ENCODE results near the gene MAGI1.

MAGI1 gene

DNA sequence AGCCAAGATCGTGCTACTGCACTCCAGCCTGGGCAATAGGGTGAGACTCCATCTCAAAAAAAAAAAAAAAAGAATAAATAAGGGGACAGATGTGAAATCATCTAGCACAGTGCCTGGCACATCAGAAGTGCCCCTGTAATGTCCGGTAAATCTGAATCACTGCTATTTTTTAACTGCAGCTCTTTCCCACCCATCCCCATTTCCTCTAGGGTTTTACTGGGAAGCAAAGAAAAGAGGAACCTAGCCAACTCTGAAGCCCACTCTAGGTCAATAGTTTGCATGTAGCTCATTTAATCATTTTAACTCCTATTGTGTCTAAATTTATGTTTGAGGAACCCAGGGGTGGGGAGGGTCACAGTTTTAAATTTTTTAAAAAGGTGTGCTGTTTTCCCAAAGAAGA is 26.0 kb downstream of the MAGI1 start:
- DNase-seq (ENCODE audit: low spot score): no peak

DNA sequence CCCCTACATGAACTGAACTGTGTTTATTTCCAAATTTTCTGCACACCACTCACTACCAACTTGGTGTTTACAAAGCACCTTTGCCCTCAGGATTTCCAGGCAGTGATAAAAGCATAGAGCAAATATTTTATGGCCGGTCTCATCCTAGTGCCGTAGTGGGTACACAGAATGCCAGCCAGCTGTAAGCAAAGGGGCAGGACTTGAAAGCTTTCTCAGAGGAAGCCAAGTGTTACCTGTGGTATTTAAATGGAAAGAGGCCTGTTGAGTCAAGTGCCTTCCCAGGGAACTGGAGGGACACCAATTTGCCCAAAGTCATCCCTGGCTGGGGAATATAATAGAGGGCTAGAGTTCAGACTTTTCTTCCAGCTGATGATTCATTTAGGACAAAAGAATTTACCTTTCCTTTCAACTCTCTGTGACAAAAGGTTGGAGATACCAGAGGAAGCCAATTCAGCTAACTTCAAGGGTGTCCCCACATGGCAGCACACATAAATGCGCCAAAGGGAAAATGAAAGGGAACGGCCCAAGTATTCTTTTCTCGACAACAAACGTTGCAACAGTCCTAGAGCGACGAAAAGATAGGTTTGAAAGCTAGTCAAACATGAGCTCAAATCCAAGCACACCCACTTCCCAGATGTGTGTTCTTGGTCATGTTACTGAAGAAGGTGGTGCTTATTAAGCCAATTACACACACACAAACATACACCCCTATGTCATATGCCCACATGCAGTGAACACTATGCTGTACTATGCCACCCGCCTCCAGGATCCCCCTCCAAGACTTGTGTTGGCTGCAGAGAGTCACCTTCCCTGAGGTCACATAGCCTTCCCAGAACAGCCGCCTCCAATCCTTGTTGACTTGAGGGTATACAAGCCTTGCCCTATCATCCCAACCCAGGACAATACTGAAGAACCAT is 27.7 kb downstream of the MAGI1 start:
- DNase-seq (ENCODE audit: low spot score): no peak

DNA sequence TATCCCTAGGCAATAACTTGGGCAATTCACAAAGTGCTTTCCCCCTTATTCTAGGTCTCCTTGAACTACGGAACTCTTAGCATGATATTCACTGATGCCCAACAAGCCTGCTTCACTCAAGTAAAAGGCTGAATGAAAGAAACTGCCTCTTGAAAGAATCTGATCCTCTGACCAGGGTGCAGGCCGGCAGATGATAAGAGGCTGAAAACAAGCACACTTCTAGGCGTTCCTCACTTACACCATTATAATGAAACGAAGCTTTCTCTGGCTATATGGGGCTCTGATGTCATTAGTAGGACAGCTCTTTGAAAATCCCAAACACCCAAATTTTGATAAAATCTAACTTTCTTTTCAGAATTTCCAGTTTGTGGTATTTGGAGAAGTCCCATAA is 28.4 kb downstream of the MAGI1 start:
- DNase-seq (ENCODE audit: low spot score): no peak

DNA sequence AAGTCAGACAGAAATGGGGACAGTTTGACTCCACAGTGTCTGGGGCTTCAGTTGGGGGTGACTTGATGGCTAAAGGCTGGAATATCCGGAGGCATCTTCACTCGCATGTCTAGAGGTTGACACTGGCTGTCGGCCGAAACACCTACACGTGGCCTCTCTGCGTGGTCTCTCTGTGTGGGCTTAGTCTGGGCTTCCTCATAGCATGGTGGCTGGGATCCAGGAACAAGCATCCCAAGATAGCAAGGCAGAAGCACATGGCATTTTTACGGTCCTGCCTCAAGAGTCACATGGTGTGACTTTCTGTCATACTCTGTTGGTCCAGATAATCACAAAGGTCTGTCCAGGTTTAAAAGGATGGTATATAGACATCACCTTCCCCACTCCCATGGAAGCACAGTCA is 34.5 kb downstream of the MAGI1 start:
- no peak for DNase-seq (ENCODE audit: low spot score)

DNA sequence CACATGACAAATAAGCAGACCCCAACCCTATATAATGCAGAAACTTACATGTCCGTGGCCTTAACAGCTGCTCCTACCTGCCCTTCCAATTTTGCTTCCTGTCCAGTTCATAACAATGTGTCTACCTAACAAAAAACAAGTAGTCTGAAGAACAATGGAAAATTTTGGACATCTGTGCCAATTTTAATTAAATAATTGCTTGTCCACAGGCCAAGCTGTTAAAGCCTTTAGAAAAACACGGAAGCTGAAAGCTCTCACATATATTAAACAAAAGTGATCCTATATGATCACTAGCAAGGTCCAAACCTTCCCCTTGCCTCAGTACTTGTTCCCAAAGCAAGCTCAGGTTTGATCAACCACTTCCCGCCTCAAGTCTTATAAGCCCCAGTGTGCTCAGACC is 37.1 kb downstream of the MAGI1 start:
- no peak for DNase-seq (ENCODE audit: low spot score)

DNA sequence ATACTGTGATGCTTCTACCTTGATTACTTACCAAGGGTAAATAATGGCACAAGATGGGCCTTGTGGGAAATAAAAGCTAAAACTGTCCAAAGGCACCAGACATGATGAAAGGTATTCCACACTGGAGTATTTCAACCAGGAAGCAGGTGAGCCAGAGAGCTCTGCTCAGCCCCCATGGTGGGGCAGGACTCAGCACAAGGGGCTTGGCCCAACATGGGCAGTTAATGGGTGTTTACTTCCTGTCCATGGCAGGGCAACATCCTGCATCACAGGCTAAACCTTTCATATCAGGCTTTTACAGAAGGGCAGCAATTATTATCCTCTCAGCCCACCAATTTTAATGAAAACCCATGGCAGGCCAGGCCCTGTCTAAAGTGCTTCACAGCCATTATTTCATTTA is 38.2 kb downstream of the MAGI1 start:
- no peak for DNase-seq (ENCODE audit: low spot score)

DNA sequence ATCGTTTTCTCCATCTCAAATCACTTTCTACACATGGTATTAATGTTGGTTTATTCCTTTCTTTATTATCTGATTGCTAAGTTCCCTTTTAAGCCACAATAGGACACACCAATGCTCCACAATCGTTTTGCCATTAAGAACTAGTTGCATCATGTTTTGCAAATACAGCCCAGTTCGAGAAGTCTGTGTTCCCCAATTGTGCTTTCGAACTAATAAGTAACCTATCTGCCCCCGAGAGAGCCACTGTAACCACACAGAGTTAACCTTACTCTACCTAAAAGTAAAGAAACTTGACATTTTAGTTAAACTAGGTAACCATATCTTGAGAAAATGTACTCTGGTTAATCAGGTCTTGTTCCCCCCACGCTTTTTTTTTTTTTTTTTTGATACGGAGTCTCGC is 39.1 kb downstream of the MAGI1 start:
- DNase-seq (ENCODE audit: low spot score): no peak

DNA sequence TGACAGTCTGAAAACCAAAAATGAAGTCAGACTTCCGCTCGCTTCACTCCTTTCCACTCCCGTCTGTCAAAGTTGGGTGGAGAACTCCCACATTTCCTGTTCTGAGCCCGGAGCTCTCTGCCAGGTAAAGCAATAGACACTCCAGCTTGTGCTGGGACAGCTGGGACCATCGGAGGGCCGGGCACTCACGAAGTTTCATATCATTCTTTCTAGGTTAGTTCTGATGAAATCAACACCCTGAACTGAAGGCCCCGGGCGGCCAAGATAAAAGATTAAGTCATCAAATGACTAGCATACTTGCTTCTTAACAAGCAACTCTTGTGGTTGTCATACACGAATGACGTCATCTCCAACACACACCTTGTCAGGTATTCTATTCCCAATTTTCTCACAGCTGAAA is 42.1 kb downstream of the MAGI1 start:
- no peak for DNase-seq (ENCODE audit: low spot score)

DNA sequence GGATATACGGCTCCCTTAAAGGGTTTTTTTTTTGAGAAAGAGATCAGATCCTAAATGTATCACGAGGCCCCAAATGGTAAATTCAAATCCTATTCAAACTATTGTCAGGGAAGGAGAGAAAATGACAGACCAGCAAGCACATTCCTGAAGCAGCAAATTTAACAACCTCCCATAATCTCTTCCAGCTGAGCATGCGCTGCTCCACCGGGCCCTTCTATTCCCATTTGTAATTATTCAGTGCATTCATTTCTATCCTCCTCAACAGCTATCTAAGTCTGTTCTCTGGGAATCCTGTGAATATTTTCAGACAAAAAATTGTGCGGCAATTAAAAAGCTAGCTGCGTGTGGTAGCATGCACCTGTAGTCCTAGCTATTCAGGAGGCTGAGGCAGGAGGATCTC is 43.2 kb downstream of the MAGI1 start:
- DNase-seq (ENCODE audit: low spot score): no peak

DNA sequence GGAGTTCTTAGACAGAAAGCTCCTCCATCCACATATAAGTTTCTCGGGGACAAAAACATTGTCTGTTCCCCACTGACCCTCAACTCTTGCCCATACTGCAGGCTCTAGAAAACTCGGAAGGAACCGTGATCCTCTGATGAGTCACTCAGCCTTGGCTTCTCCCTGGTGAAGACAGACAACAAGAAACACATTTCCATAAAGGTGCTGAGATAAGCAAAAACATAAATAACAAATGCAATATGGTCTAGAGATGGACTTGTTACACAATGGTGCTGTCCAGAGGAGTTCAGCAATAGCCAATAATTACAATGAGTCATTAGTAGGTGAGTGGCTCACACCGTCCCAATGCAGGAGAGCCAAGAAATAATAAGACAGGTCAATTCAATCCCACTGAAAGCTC is 43.7 kb downstream of the MAGI1 start:
- no peak for DNase-seq (ENCODE audit: low spot score)

DNA sequence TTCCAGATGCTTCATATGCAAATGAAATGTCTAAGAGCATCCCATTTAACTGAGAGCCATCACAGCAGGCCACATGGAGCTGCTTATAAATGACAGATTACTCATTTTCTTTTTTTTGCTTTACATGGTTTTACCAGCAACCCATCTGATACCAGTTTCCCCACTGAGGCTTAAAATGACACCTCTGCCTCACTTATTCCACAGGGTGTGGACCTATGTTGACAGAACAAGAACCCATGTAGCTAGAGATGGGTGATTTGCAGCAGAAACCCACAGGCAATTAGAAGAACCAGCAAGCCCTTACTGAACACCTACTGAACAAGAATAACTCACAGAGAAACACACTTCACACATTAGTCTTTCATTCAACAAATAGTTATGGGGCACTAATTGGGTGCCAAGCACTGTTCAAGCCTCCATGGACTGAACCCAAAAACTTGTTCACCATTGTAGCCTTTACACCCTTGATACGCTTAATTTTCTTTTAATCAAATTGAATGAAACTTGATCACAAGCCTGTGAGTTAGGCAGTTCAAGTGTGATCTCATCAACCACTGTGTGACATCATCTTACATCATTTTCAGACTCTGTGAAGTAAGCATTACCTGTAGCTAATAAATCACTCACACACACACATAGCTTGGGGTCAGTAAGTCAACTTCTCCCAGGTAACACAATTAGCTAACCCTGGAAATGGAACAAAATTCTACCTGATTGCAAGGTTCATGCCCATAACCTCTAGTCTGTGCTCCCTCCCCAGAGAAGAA is 45.4 kb downstream of the MAGI1 start:
- no peak for DNase-seq (ENCODE audit: low spot score)

DNA sequence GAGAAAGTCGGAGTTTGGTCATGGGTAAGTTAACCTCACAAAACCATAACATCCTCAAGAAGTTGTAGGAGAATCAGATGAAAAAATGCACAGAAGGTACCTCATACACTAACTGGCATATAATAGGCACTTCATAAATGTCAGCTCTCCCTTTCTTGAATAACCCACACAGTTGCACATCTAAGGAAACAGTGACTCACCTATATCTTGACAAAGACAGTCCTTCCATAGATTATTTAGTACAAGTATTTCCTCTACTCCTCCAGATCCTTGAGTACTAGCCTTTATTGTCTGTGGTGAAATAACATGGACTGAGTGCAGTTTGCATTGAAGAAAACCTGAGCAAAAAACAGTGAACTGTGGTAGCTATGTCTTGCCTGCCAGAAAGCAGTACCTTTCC is 46.6 kb downstream of the MAGI1 start:
- no peak for DNase-seq (ENCODE audit: low spot score)

DNA sequence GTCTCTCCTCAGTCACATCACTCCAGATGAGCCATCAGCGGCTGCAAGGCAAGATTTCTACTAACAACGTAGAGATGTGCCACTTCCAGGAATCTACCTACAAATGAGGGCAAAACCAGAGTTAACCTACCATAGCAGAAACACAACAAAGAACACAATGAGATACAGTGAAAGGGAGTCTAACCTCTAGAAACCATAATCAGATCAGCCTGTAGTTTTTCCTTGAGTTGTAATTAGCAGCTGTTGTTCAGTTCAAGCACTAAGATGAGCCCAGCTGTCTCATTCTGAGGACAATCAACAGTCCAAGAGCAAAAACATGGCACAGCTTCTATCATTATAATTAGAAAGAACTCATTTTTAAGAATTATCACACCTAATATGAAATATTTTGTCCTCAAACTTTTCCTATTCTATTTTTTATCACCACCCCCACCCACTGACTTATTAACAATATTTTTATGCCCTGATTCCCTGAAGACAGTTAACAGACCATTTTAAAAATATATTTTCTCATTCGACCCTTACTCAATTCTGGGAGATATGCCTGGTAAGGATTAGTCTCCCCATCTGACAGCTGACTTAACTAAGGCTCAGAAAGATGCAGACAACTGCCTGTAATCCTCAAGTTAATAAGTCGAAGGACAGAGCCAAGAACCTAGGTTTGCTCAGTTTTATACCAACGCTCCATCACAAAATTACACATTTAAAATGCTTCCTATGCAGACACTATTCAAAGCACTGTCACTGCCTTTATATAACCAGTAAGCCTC is 50.1 kb downstream of the MAGI1 start:
- DNase-seq (ENCODE audit: low spot score): no peak

DNA sequence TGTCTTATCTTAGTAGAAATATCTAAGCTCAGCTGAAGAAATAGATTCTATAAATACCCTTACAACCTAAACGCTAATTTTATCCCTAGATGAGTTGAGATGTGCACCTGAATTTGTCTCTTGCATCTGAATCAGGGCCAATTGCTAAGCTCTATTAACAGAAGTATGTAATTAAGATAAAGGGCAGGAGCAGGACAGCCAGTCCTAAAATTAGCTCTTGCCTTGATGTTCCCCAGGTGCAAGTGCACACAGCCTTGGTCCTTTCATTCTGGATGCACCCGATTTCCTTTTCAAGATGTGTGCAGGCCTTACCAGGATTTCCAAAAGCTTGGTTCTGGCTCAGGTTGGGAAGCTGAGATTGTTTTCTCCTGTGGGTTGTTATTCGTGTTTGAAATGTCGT is 52.4 kb downstream of the MAGI1 start:
- DNase-seq (ENCODE audit: low spot score): no peak

DNA sequence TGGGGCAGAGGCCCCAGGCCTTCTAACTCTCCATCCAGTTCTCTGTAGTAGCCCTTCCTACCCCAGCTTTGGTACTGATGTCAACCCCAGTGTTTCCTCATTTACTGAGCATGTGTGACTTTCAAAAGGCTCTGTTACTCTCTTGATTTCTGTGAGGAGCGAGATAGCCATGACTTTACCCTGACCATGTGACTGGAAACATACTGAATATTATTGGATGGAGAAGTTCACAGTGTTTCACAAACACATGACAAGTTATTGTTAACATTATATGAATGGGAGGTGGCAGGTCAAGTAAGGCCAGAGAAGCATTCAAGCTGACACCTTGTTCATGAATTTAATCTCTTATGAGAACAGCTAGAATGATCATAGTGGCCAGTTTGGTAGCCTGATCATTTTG is 53.7 kb downstream of the MAGI1 start:
- DNase-seq (ENCODE audit: low spot score): no peak

DNA sequence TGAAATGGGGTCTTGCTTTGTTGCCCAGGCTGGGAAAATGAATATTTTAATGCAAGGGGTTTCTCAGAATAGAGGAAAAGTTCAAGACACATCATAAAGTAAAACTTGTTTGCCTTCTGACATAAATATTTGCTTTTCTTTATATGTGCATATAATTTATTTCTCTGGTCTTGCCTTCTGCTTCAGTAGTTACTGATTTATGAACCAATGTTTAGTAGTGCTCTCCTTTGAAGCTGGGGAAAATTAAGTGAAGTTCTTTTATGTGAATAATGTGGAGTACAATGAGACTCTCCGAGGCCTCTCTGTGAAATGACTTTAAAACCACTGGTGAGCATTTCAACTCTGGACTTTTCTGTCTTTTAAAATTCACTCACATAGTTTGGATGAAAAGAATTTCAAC is 55.6 kb downstream of the MAGI1 start:
- no peak for DNase-seq (ENCODE audit: low spot score)

DNA sequence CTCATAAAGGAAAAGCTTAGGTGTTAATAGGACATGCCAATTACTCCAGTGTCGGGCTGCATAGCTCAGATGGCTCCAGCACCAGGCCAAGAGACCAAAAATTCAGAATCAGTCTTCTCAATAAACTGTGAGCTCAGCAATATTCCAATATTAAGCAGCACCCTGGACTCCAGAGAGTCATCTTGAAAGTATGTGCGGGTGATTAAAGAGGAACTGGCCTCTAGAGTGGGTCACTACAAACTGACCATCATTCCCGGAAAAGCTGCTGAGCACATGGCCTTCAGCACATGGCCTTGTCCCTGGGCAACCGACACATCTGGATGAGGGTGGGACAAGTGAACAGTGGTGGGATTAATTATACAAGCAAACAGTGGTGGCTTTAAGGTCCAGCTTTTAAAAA is 59.0 kb downstream of the MAGI1 start:
- no peak for DNase-seq (ENCODE audit: low spot score)

DNA sequence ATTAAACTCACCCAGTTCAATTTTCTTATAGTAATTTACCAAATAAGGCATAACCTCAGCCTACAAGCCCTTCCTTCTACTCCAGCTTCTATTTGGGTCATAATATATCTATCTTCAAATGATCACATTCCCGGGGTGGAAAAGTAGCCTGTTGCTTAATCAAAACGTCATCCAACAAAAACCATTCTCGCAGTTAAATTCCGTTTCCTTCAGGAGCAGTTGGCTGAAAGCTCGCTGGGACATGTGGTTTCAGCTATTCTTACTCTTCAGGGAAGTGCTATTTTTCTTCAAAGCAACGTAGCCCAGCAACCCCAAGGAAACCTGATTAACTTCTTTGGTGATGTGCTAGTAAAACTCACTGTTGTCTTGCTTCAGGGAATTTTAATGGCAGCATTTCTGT is 59.6 kb downstream of the MAGI1 start:
- DNase-seq (ENCODE audit: low spot score): no peak

DNA sequence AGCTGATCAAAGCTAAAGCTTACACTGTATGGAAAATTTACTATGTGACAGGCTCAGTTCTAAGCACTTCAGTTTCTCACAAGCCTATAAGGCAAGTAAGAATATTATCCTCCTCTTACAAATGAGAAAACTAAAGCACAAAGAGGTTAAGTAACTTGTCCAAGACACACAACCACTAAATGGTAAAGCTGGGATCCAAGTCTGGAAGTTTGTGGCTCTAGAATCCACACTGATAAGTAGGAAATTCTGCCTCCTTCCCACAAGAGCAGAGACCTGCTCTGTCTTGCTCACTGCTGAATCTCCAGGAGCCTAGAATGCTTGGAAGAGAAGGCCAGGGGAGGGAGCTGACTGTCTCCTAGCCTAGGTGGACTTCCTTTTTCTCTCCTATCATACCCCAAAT is 60.6 kb downstream of the MAGI1 start:
- no peak for DNase-seq (ENCODE audit: low spot score)

DNA sequence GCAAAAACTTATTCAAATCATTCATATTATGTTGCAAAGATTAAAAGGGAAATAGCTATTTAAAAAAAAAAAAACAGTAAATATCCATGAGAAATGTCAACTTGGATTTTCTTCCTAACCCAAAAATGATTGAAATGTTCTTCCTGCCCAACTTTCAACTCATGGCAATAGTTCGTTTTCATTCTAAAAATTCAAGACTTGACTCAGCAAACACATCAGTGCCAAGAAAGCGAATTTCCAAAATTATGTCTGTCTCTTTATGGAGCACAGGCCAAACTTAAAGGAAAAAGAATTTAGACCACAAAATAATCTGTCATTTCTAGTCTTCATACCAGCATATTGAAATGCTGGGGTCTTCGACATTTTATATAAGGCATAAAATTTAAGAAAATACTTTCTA is 63.7 kb downstream of the MAGI1 start:
- DNase-seq (ENCODE audit: low spot score): no peak

DNA sequence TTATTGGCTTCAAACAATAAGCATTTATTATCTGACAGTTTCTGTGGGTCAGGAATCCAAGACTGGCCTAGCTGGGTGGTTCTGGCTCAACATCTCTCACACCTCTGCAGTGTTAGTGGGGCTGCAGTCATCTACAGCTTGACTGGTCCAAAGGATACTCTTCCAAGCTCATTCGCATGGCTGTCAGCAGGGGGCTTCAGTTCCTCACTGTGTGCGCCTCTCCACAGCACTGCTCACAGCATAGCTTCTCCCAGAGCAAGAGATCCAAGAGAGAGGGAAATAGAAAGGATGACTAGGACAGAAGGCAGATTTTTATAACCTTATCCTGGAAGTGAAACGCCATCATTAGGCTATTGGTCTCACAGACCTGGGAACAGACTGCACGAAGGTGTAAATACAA is 64.2 kb downstream of the MAGI1 start:
- no peak for DNase-seq (ENCODE audit: low spot score)

DNA sequence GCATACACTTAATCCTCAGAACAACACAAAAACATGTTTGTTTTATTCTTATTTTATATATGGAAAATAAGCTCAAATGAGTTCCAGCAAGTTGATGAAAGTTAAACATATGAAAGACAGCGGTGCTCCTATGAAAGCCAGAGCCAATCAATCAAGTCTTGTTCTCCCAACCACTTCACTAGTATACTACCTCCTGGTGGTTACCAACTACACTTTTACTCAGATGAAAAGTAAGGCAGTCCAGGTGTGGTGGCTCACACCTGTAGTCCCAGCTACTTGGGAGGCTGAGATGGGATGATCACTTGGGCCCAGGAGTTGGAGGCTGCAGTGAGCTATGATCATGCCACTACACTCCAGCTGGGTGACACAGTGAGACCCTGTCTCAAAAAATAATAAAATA is 66.0 kb downstream of the MAGI1 start:
- DNase-seq (ENCODE audit: low spot score): no peak

Data from CD4-positive, alpha-beta T cell treated with Interleukin-6 at 100 ng/mL for 8 hours (primary cell).